ENCODE results near the gene ZBTB20.
A peak's percentile ranks its signal among the peaks of the same experiment; 100 is the strongest.

ZBTB20 gene

DNA sequence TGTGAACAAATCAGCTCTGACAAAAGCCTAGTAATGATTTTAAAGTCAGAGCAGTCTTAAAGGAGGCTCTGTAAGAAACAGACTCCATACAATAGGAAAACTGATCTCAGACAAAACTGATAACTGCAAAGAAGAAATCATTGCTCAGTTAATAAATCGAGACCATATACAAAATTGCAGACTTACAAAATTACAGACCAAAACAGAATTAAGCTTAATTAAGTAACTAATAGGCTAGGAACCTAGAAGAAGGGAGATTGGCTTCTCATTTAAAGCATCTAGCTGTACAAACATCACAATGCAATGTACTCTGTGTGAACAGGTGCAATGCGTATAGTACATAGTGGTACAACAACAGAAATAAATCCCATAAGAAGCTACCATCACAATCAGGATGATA is 46.3 kb downstream of the ZBTB20 start:
- H2BK12ac ChIP-seq (ENCODE audit: low read length in 2 of 2), result no peak overlapping the region

DNA sequence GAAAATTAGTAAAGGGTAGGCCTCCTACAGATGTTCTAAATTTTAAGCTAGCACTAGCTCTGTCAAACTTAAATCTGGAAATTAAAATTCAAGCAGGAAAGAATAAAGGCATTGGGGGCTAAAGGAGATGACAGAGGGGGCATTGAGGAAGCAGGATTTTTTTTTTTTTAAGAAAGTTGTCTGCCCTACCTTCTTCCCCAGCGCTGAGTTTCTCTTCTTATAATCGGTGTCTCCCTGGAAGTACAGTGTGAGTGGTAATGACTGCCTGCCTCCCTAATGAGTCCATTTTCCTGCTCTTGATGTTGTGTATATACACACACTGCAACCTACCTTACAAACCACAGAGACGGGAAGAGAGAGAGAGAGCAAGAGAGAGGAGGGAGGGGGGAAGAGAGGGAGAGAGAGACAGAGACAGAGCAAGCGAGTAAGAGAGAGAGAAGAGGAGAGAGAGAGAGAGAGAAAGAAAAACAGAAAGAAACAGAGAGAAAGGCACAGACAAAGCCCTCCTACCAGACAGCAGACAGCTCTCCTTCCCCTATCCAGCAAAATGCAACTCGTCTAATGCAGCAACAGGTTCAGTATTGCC is 47.0 kb downstream of the ZBTB20 start:
- Histone ChIP-seq H3K9me3 (ENCODE audit: control insufficient read depth, low read length) (peaks cover 3% of the 10 kb centered on the region), H3K18ac (ENCODE audit: low read depth in 1 of 2, low read length in 2 of 2) (peak overlapping the region in 1 of 2 experiments; percentile 54), H3K36me3 (ENCODE audit: control insufficient read depth in 1 of 2, insufficient read depth in 2 of 2, low read depth in 1 of 2, low read length in 2 of 2) (peaks cover 0 to 8% of the 10 kb centered on the region in 2 experiments), H3K14ac (ENCODE audit: low read length in 2 of 2) (no peak overlapping the region), H2BK120ac (ENCODE audit: low read depth, low read length) (no peak overlapping the region), H3K23ac (ENCODE audit: low read length in 2 of 2) (no peak overlapping the region), H3K27ac (ENCODE audit: low read length, poor library complexity, severe bottlenecking) (no peak overlapping the region), H4K8ac (ENCODE audit: low read length) (no peak overlapping the region), H3K4me3 (ENCODE audit: insufficient read depth in 1 of 2, low read depth in 1 of 2, low read length in 2 of 2) (peak overlapping the region in 1 of 2 experiments; percentile 77), H2BK12ac (ENCODE audit: low read length in 2 of 2) (no peak overlapping the region), H3K9ac (ENCODE audit: low read length) (peak overlapping the region; percentile 87), H3K27me3 (ENCODE audit: control insufficient read depth in 1 of 2, insufficient read depth in 1 of 2, low read length in 2 of 2) (no peaks in the 10 kb centered on the region), H2BK15ac (ENCODE audit: low read depth, poor library complexity, severe bottlenecking) (no peak overlapping the region), H4K91ac (ENCODE audit: low read length) (no peak overlapping the region), H3K4me1 (ENCODE audit: control insufficient read depth, insufficient read depth, low read depth, low read length) (no peaks in the 10 kb centered on the region), H3K4ac (ENCODE audit: low read depth in 1 of 2, low read length in 2 of 2) (no peak overlapping the region), H2BK5ac (ENCODE audit: low read depth, low read length, poor library complexity, severe bottlenecking) (no peak overlapping the region), H3K4me2 (ENCODE audit: low read length, poor library complexity, severe bottlenecking) (peak overlapping the region; percentile 62), H2AK5ac (ENCODE audit: low read length, severe bottlenecking) (no peak overlapping the region), H2AFZ (ENCODE audit: low read depth, low read length) (peak overlapping the region; percentile 46), H3K79me1 (replicated peaks; ENCODE audit: low read length, poor library complexity, severe bottlenecking) (peaks cover 2% of the 10 kb centered on the region)
- peak; percentile 75 for DNase-seq
- WGBS, result no CpG with 5 or more reads among the region's 5 CpGs

More for the DNA sequence above, 46.3 kb downstream of the ZBTB20 start:
- Histone ChIP-seq H2BK15ac (ENCODE audit: low read depth, poor library complexity, severe bottlenecking) (no peak overlapping the region), H2BK5ac (ENCODE audit: low read depth, low read length, poor library complexity, severe bottlenecking) (no peak overlapping the region), H3K23ac (ENCODE audit: low read length in 2 of 2) (no peak overlapping the region), H3K79me1 (replicated peaks; ENCODE audit: low read length, poor library complexity, severe bottlenecking) (peaks cover 2% of the 10 kb centered on the region), H3K9ac (ENCODE audit: low read length) (peak overlapping the region; percentile 87), H3K9me3 (ENCODE audit: control insufficient read depth, low read length) (peaks cover 3% of the 10 kb centered on the region), H4K8ac (ENCODE audit: low read length) (no peak overlapping the region), H3K4ac (ENCODE audit: low read depth in 1 of 2, low read length in 2 of 2) (no peak overlapping the region), H3K4me2 (ENCODE audit: low read length, poor library complexity, severe bottlenecking) (no peak overlapping the region), H4K91ac (ENCODE audit: low read length) (no peak overlapping the region), H2AK5ac (ENCODE audit: low read length, severe bottlenecking) (no peak overlapping the region), H3K18ac (ENCODE audit: low read depth in 1 of 2, low read length in 2 of 2) (no peak overlapping the region), H3K4me3 (ENCODE audit: insufficient read depth in 1 of 2, low read depth in 1 of 2, low read length in 2 of 2) (peak overlapping the region in 1 of 2 experiments; percentile 77), H3K27me3 (ENCODE audit: control insufficient read depth in 1 of 2, insufficient read depth in 1 of 2, low read length in 2 of 2) (no peaks in the 10 kb centered on the region), H3K36me3 (ENCODE audit: control insufficient read depth in 1 of 2, insufficient read depth in 2 of 2, low read depth in 1 of 2, low read length in 2 of 2) (peaks cover 0 to 8% of the 10 kb centered on the region in 2 experiments), H2AFZ (ENCODE audit: low read depth, low read length) (no peak overlapping the region), H3K4me1 (ENCODE audit: control insufficient read depth, insufficient read depth, low read depth, low read length) (no peaks in the 10 kb centered on the region), H2BK120ac (ENCODE audit: low read depth, low read length) (no peak overlapping the region), H3K27ac (ENCODE audit: low read length, poor library complexity, severe bottlenecking) (no peak overlapping the region), H3K14ac (ENCODE audit: low read length in 2 of 2) (no peak overlapping the region)
- no peak for DNase-seq
- WGBS, result no CpG with 5 or more reads among the region's 2 CpGs

DNA sequence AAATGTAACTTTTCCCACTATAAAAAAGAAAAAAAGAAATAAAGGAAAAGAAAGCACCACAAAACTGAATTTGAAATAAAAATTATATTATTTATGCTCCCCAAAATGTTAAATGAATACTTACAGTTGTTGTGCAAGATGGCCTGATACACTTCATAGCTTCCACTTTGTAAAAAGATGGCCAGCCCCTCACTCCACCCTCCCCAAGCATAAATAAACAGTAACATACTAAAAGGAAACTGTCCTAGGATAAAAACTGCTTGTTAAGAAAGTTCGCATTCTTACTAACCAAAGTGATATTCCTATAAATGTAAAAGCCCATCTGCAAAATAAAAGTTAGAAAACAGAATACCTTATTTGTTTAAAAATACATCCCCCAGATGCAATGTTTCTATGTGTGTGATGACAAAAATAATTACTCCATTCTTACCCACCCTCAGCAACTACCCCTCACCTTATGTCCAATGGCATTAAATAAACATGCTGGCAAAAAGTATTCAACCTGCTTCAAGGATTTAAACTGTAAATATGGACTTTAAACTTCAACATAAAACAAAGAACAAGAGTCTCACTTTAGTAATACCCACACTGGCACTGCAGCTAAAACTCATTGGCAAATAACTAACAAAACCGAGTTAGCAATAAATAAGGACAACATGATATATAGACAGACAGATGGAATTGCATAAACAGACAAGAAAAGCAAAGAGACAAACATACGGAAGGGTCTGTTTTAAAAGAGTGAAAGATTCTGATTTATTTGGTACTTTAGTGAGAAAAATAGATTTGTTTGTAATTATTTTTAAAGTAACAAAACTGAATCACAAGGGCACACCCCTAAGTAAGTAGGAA is 47.7 kb downstream of the ZBTB20 start:
- H3K18ac ChIP-seq (ENCODE audit: low read depth in 1 of 2, low read length in 2 of 2), result no peak overlapping the region
- no peak overlapping the region for H2BK12ac ChIP-seq (ENCODE audit: low read length in 2 of 2)
- H2BK15ac ChIP-seq (ENCODE audit: low read depth, poor library complexity, severe bottlenecking), result no peak overlapping the region
- peaks cover 0 to 6% of the 10 kb centered on the region in 2 experiments for H3K36me3 ChIP-seq (ENCODE audit: control insufficient read depth in 1 of 2, insufficient read depth in 2 of 2, low read depth in 1 of 2, low read length in 2 of 2)
- H3K9ac ChIP-seq (ENCODE audit: low read length), result peak overlapping the region; percentile 87
- H3K79me1 ChIP-seq (replicated peaks; ENCODE audit: low read length, poor library complexity, severe bottlenecking), result peaks cover 2% of the 10 kb centered on the region
- H2AK5ac ChIP-seq (ENCODE audit: low read length, severe bottlenecking), result no peak overlapping the region
- no CpG with 5 or more reads among the region's 3 CpGs for WGBS
- H2BK120ac ChIP-seq (ENCODE audit: low read depth, low read length), result no peak overlapping the region
- peak overlapping the region in 1 of 2 experiments; percentile 77 for H3K4me3 ChIP-seq (ENCODE audit: insufficient read depth in 1 of 2, low read depth in 1 of 2, low read length in 2 of 2)
- H3K27me3 ChIP-seq (ENCODE audit: control insufficient read depth in 1 of 2, insufficient read depth in 1 of 2, low read length in 2 of 2), result no peaks in the 10 kb centered on the region
- peak; percentile 29 for DNase-seq
- H2BK5ac ChIP-seq (ENCODE audit: low read depth, low read length, poor library complexity, severe bottlenecking), result no peak overlapping the region
- no peak overlapping the region for H3K4ac ChIP-seq (ENCODE audit: low read depth in 1 of 2, low read length in 2 of 2)
- H3K23ac ChIP-seq (ENCODE audit: low read length in 2 of 2), result no peak overlapping the region
- H2AFZ ChIP-seq (ENCODE audit: low read depth, low read length), result no peak overlapping the region
- H4K91ac ChIP-seq (ENCODE audit: low read length), result no peak overlapping the region
- H3K4me2 ChIP-seq (ENCODE audit: low read length, poor library complexity, severe bottlenecking), result no peak overlapping the region
- peaks cover under 1% of the 10 kb centered on the region for H3K9me3 ChIP-seq (ENCODE audit: control insufficient read depth, low read length)
- no peaks in the 10 kb centered on the region for H3K4me1 ChIP-seq (ENCODE audit: control insufficient read depth, insufficient read depth, low read depth, low read length)
- no peak overlapping the region for H3K27ac ChIP-seq (ENCODE audit: low read length, poor library complexity, severe bottlenecking)
- H3K14ac ChIP-seq (ENCODE audit: low read length in 2 of 2), result no peak overlapping the region
- no peak overlapping the region for H4K8ac ChIP-seq (ENCODE audit: low read length)

DNA sequence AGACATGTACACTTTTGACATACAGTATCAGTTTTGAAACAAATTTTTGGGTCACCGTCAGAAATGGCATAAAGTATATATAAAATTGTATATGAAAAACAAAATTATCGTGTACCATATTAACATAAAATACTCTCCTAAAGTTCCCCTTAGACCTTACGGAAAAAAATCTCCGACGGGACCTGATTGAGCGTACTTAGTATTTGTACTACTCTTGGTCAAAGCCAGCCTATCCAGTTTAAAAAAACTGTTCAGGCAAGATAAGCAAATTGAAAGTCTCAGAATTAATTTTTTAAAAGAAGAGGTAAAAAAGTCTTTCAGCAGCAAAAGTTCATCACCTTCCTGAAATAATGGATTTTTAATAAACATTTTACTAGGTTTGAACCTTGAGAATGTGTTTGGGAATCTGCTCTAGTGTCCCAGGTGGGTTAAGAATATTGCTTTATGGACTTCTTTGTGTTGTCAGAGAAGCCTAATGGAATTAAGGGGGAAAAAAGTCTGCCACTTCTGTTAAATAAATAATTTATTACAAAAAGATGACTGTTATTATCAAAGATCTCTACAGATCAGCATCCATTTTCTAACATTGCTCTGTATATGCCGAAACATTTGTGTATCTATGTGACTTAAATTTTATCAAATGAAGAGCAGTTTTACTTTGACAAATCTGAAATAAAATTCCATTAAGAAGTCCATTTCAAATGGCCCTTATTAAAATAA is 48.6 kb downstream of the ZBTB20 start:
- WGBS, result 98% methylated on average over 5 of the region's 7 CpGs
- no peak overlapping the region for H3K27ac ChIP-seq (ENCODE audit: low read length, poor library complexity, severe bottlenecking)

More for the DNA sequence above, 48.6 kb downstream of the ZBTB20 start:
- Histone ChIP-seq H3K4ac (ENCODE audit: low read depth in 1 of 2, low read length in 2 of 2) (no peak overlapping the region), H3K9ac (ENCODE audit: low read length) (peak overlapping the region; percentile 87), H4K91ac (ENCODE audit: low read length) (no peak overlapping the region), H2BK12ac (ENCODE audit: low read length in 2 of 2) (no peak overlapping the region), H2AK5ac (ENCODE audit: low read length, severe bottlenecking) (no peak overlapping the region), H3K14ac (ENCODE audit: low read length in 2 of 2) (no peak overlapping the region), H3K36me3 (ENCODE audit: control insufficient read depth in 1 of 2, insufficient read depth in 2 of 2, low read depth in 1 of 2, low read length in 2 of 2) (no peaks in the 10 kb centered on the region), H3K4me1 (ENCODE audit: control insufficient read depth, insufficient read depth, low read depth, low read length) (no peaks in the 10 kb centered on the region), H2AFZ (ENCODE audit: low read depth, low read length) (no peak overlapping the region), H2BK120ac (ENCODE audit: low read depth, low read length) (no peak overlapping the region), H3K4me2 (ENCODE audit: low read length, poor library complexity, severe bottlenecking) (no peak overlapping the region), H2BK15ac (ENCODE audit: low read depth, poor library complexity, severe bottlenecking) (no peak overlapping the region), H3K9me3 (ENCODE audit: control insufficient read depth, low read length) (no peaks in the 10 kb centered on the region), H3K27me3 (ENCODE audit: control insufficient read depth in 1 of 2, insufficient read depth in 1 of 2, low read length in 2 of 2) (no peaks in the 10 kb centered on the region), H4K8ac (ENCODE audit: low read length) (no peak overlapping the region), H3K23ac (ENCODE audit: low read length in 2 of 2) (no peak overlapping the region), H2BK5ac (ENCODE audit: low read depth, low read length, poor library complexity, severe bottlenecking) (no peak overlapping the region), H3K79me1 (replicated peaks; ENCODE audit: low read length, poor library complexity, severe bottlenecking) (peaks cover 2% of the 10 kb centered on the region), H3K18ac (ENCODE audit: low read depth in 1 of 2, low read length in 2 of 2) (no peak overlapping the region), H3K4me3 (ENCODE audit: insufficient read depth in 1 of 2, low read depth in 1 of 2, low read length in 2 of 2) (no peak overlapping the region)
- no peak for DNase-seq
